ENCODE measurements around the gene GAGE12J.
"Not testable (repeated sequence)": the region's sequence is repeated elsewhere in the genome, so short reads cannot be mapped to it uniquely, and the experiment has no call there.

GAGE12J gene

GRCh38 chrX:49321737-49322136 is at the start of gene GAGE12J:
GAGE12J (plus strand) TSS chrX:49322037; CDS start chrX:49323194, 1,157 bp downstream.
- DNase-seq: not testable (repeated sequence)

- no peak for DNase-seq
Measured at GRCh38 chrX:49272421-49272820, 49.4 kb upstream of the GAGE12J start.

GRCh38 chrX:49273181-49273727 is 48.6 kb upstream of the GAGE12J start:
- DNase-seq: no peak

GRCh38 chrX:49276207-49276606 is 45.6 kb upstream of the GAGE12J start:
- no peak for DNase-seq

- DNase-seq: no peak
Measured at GRCh38 chrX:49276671-49277534, 44.9 kb upstream of the GAGE12J start.

- no peak for DNase-seq
Measured at GRCh38 chrX:49277535-49277830, 44.4 kb upstream of the GAGE12J start.

- DNase-seq: no peak
Measured at GRCh38 chrX:49278081-49278480, 43.8 kb upstream of the GAGE12J start.

GRCh38 chrX:49282647-49283011 is 39.2 kb upstream of the GAGE12J start:
- peak; percentile 36 for DNase-seq

- DNase-seq: no peak
Measured at GRCh38 chrX:49284212-49284611, 37.6 kb upstream of the GAGE12J start.

- no peak for DNase-seq
Measured at GRCh38 chrX:49286136-49286535, 35.7 kb upstream of the GAGE12J start.

GRCh38 chrX:49286581-49286980 is 35.3 kb upstream of the GAGE12J start:
- no peak for DNase-seq

GRCh38 chrX:49287665-49288064 is 34.2 kb upstream of the GAGE12J start:
- no peak for DNase-seq

- DNase-seq: no peak
Measured at GRCh38 chrX:49290215-49290614, 31.6 kb upstream of the GAGE12J start.

GRCh38 chrX:49291615-49292337 is 30.1 kb upstream of the GAGE12J start:
- no peak for DNase-seq

GRCh38 chrX:49292400-49293362 is 29.2 kb upstream of the GAGE12J start:
- DNase-seq: no peak

- not testable (repeated sequence) for DNase-seq
Measured at GRCh38 chrX:49299293-49299692, 22.5 kb upstream of the GAGE12J start.

- no peak for DNase-seq
Measured at GRCh38 chrX:49300703-49301102, 21.1 kb upstream of the GAGE12J start.

GRCh38 chrX:49303346-49303745 is 18.5 kb upstream of the GAGE12J start, which contains the start of gene GAGE10:
GAGE10 (plus strand) TSS chrX:49303646; CDS start chrX:49304860, 1,214 bp downstream.
- DNase-seq: no peak

GRCh38 chrX:49307775-49308174 is 14.1 kb upstream of the GAGE12J start:
- DNase-seq: not testable (repeated sequence)

- no peak for DNase-seq
Measured at GRCh38 chrX:49308604-49309269, 13.1 kb upstream of the GAGE12J start.

- DNase-seq: no peak
Measured at GRCh38 chrX:49309401-49309981, 12.3 kb upstream of the GAGE12J start.

- DNase-seq: no peak
Measured at GRCh38 chrX:49310371-49310770, 11.5 kb upstream of the GAGE12J start.
